Stimulated activated naive CD8-positive, alpha-beta T cell treated with anti-CD3 and anti-CD28 coated beads, Interleukin-15, Interleukin-2, amounts not matched to agents 100 U/mL and 50 U/mL, for 24 hours (primary cell): ENCODE measurements around the gene LY6G6D.
"Not testable (repeated sequence)": the region's sequence is repeated elsewhere in the genome, so short reads cannot be mapped to it uniquely, and the experiment has no call there.

ENCODE experiments used
- ATAC-seq: fragments of 150-1000 bp; cut with Tn5 transposase; one replicate; pipeline ENCODE4 v1.10.0; 2021
- DNase-seq: peaks from one replicate; pipeline ENCODE4 v3.0.0; 2021

LY6G6D gene

GRCh38 chr6:31692353-31692752 is 22.8 kb upstream of the LY6G6D start:
- no peak for ATAC-seq
- no peak for DNase-seq

- DNase-seq: no peak
- ATAC-seq: no peak
Measured at GRCh38 chr6:31692886-31693285, 22.3 kb upstream of the LY6G6D start.

GRCh38 chr6:31693535-31693934 is 21.6 kb upstream of the LY6G6D start:
- ATAC-seq (no peak), DNase-seq (no peak)

- DNase-seq (no peak), ATAC-seq (no peak)
Measured at GRCh38 chr6:31697555-31697954, 17.6 kb upstream of the LY6G6D start.

- ATAC-seq (no peak), DNase-seq (no peak)
Measured at GRCh38 chr6:31700740-31701401, 14.3 kb upstream of the LY6G6D start.

GRCh38 chr6:31701666-31702404 is 13.3 kb upstream of the LY6G6D start:
- no peak for DNase-seq
- no peak for ATAC-seq

- ATAC-seq: no peak
- peak; percentile 39 for DNase-seq
Measured at GRCh38 chr6:31702405-31702818, 12.7 kb upstream of the LY6G6D start.

- peak; percentile 97 for ATAC-seq
- peak; percentile 98 for DNase-seq
Measured at GRCh38 chr6:31702819-31703716, 12.1 kb upstream of the LY6G6D start, which contains the start of gene ABHD16A. TSS of gene ABHD16A (minus strand) at chr6:31703324. CDS start at chr6:31703281, 43 bp downstream.

GRCh38 chr6:31705931-31706330 is 9.2 kb upstream of the LY6G6D start:
- no peak for ATAC-seq
- DNase-seq: no peak

- ATAC-seq (no peak), DNase-seq (no peak)
Measured at GRCh38 chr6:31706599-31706998, 8.5 kb upstream of the LY6G6D start, which contains the start of gene LY6G6F. TSS of gene LY6G6F (plus strand) at chr6:31706866. CDS start at chr6:31706907, 41 bp downstream.

GRCh38 chr6:31707701-31708100 is 7.4 kb upstream of the LY6G6D start:
- ATAC-seq: no peak
- no peak for DNase-seq

GRCh38 chr6:31708224-31708623 is 6.9 kb upstream of the LY6G6D start:
- no peak for DNase-seq
- no peak for ATAC-seq

GRCh38 chr6:31709157-31709556 is 6.0 kb upstream of the LY6G6D start:
- not testable (repeated sequence) for ATAC-seq, DNase-seq

- DNase-seq (no peak), ATAC-seq (no peak)
Measured at GRCh38 chr6:31710523-31711219, 4.5 kb upstream of the LY6G6D start.

- DNase-seq: no peak
- no peak for ATAC-seq
Measured at GRCh38 chr6:31711233-31711632, 3.9 kb upstream of the LY6G6D start.

- no peak for DNase-seq
- no peak for ATAC-seq
Measured at GRCh38 chr6:31712296-31712695, 2.9 kb upstream of the LY6G6D start.

GRCh38 chr6:31713465-31713864 is 1.7 kb upstream of the LY6G6D start:
- DNase-seq (no peak), ATAC-seq (no peak)

GRCh38 chr6:31713991-31714684 is 1.0 kb upstream of the LY6G6D start:
- DNase-seq (no peak), ATAC-seq (no peak)

GRCh38 chr6:31717499-31718222 is 2.5 kb downstream of the LY6G6D start:
- no peak for DNase-seq
- ATAC-seq: no peak

GRCh38 chr6:31718265-31718664 is 3.1 kb downstream of the LY6G6D start:
- ATAC-seq: no peak

GRCh38 chr6:31719001-31719400 is 3.9 kb downstream of the LY6G6D start:
- ATAC-seq (no peak), DNase-seq (no peak)

More at GRCh38 chr6:31718265-31718664, 3.1 kb downstream of the LY6G6D start:
- DNase-seq: no peak
